Fibroblast of lung (primary cell): ENCODE results near the gene IMMP2L. TPM values are rescaled to one million over a fixed set of nuclear protein-coding genes. Genes with fewer than 3 reads are reported as not detected.

Experiments
- DNase-seq, 2 donors: peaks; one replicate each; pipeline versions ENCODE4 v3.0.0 to v3.0.0-alpha.2; 2010; ENCODE audit warnings: low read depth in 2 of 2
- H2AFZ ChIP-seq: 2 replicates; pipeline ENCODE4 v1.5.1; 2012; ENCODE audit warnings: low read length, control low read depth, inconsistent platforms
- H3K27ac ChIP-seq: 2 replicates; pipeline ENCODE4 v1.5.1; 2011; ENCODE audit warnings: low read length, control low read depth; ENCODE audit not compliant: insufficient read depth
- H3K27me3 ChIP-seq: 2 replicates; pipeline ENCODE4 v1.5.1; 2011; ENCODE audit warnings: mild to moderate bottlenecking, low read length; ENCODE audit not compliant: control insufficient read depth, insufficient read depth
- H3K36me3 ChIP-seq: 2 replicates; pipeline ENCODE4 v1.5.1; 2011; ENCODE audit warnings: low read length; ENCODE audit not compliant: control insufficient read depth, insufficient read depth
- H3K4me1 ChIP-seq: 2 replicates; pipeline ENCODE4 v1.5.1; 2011; ENCODE audit warnings: low read length; ENCODE audit not compliant: control insufficient read depth, insufficient read depth; ENCODE audit errors: extremely low read depth
- H3K4me2 ChIP-seq: 2 replicates; pipeline ENCODE4 v1.5.1; 2011; ENCODE audit warnings: low read length, control low read depth; ENCODE audit not compliant: insufficient read depth; ENCODE audit errors: extremely low read depth
- H3K4me3 ChIP-seq, 4 experiments: fragments of 200-600 bp in 1 of 4; sonication (generic) in 1 of 4; replicated peaks in 1 of 4; 2 replicates each; pipeline ENCODE4 v1.5.1; 2011 to 2016; ENCODE audit warnings: low read length in 4 of 4, low read depth in 3 of 4, mild to moderate bottlenecking in 3 of 4, control low read depth in 2 of 4, inconsistent platforms in 1 of 4, mixed read lengths in 1 of 4; ENCODE audit not compliant: insufficient read depth in 1 of 4; ENCODE audit errors: control extremely low read depth in 1 of 4
- H3K79me2 ChIP-seq: 2 replicates; pipeline ENCODE4 v1.5.1; 2012; ENCODE audit warnings: mild to moderate bottlenecking, low read length, inconsistent platforms; ENCODE audit not compliant: control insufficient read depth, insufficient read depth
- H3K9ac ChIP-seq: 2 replicates; pipeline ENCODE4 v1.5.1; 2011; ENCODE audit warnings: mild to moderate bottlenecking, low read length, control low read depth; ENCODE audit not compliant: insufficient read depth
- H3K9me3 ChIP-seq: 2 replicates; pipeline ENCODE4 v1.5.1; 2012; ENCODE audit warnings: low read depth, low read length; ENCODE audit not compliant: control insufficient read depth, insufficient read depth
- H4K20me1 ChIP-seq: 2 replicates; pipeline ENCODE4 v1.5.1; 2011; ENCODE audit warnings: low read length; ENCODE audit not compliant: control insufficient read depth, insufficient read depth; ENCODE audit errors: extremely low read depth
- CTCF ChIP-seq, 2 donors: IDR thresholded peaks in 1 of 2; conservative IDR thresholded peaks in 1 of 2; 1 replicate in 1 of 2; 2 replicates in 1 of 2; pipeline ENCODE4 v1.5.1; 2011 to 2012; ENCODE audit warnings: low read length in 2 of 2, control low read depth in 1 of 2, inconsistent platforms in 1 of 2, low read depth in 1 of 2, mild to moderate bottlenecking in 1 of 2
- EZH2 ChIP-seq: IDR thresholded peaks from 2 replicates; pipeline ENCODE4 v1.5.1; 2012; ENCODE audit warnings: low read length, control low read depth, mild to moderate bottlenecking; ENCODE audit errors: missing control alignments
- polyA plus RNA-seq, 2 donors: library from polyadenylated mRNA; depleted of rRNA in 1 of 2; stranded (reverse) in 1 of 2; unstranded in 1 of 2; fragments of >200 nt; gene quantifications; 2 replicates each; pipeline ENCODE4 v1.2.1, GENCODE V29; 2011 to 2012; ENCODE audit warnings: missing spikeins in 1 of 2
- total RNA-seq: library from RNA; depleted of rRNA; stranded (reverse); fragments of >200 nt; gene quantifications from 2 replicates; pipeline ENCODE4 v1.2.1, GENCODE V29; 2014

Gene IMMP2L
- total and polyA plus RNA-seq, 2 donors (not counting 1 experiment from before 2014, with no cell fraction given): 6.9 to 14.4 TPM

- Histone ChIP-seq H3K27me3 (no peaks in the 10 kb centered on the region), H3K27ac (no peak overlapping the region), H3K4me3 (no peak overlapping the region), H3K79me2 (no peaks in the 10 kb centered on the region), H2AFZ (no peak overlapping the region), H3K4me2 (no peak overlapping the region), H3K9ac (no peak overlapping the region), H4K20me1 (no peaks in the 10 kb centered on the region), H3K36me3 (no peaks in the 10 kb centered on the region), H3K4me1 (no peaks in the 10 kb centered on the region), H3K9me3 (no peaks in the 10 kb centered on the region)
- DNase-seq: peak in 1 of 2 donors; percentile 20
- TF ChIP-seq CTCF (conservative IDR thresholded peaks at IDR 0.05 in 1 of 2, IDR thresholded peaks at IDR 0.05 in 1 of 2; ENCODE audit: low read depth in 1 of 2, low read length in 2 of 2) (no peak), EZH2 (no peak)
Observed at GRCh38 chr7:110994028-110994967, 568.0 kb downstream of the IMMP2L start.

GRCh38 chr7:110988890-110989501 is 573.3 kb downstream of the IMMP2L start:
- Histone ChIP-seq H3K9me3 (no peaks in the 10 kb centered on the region), H4K20me1 (no peaks in the 10 kb centered on the region), H2AFZ (no peak overlapping the region), H3K27me3 (no peaks in the 10 kb centered on the region), H3K9ac (no peak overlapping the region), H3K36me3 (no peaks in the 10 kb centered on the region), H3K79me2 (no peaks in the 10 kb centered on the region), H3K27ac (no peak overlapping the region), H3K4me1 (no peaks in the 10 kb centered on the region), H3K4me2 (no peak overlapping the region), H3K4me3 (no peak overlapping the region)
- peak in 1 of 2 donors; percentile 4 for DNase-seq
- TF ChIP-seq CTCF (conservative IDR thresholded peaks at IDR 0.05 in 1 of 2, IDR thresholded peaks at IDR 0.05 in 1 of 2; ENCODE audit: low read depth in 1 of 2, low read length in 2 of 2): no peak
- no peak for TF ChIP-seq EZH2

- H3K9ac ChIP-seq: no peak overlapping the region
- no peak for DNase-seq
- no peak overlapping the region for H3K4me3 ChIP-seq
- H2AFZ ChIP-seq: no peak overlapping the region
- no peaks in the 10 kb centered on the region for H3K36me3 ChIP-seq
- no peak overlapping the region for H3K27ac ChIP-seq
- H3K9me3 ChIP-seq: no peaks in the 10 kb centered on the region
- no peaks in the 10 kb centered on the region for H3K27me3 ChIP-seq
- no peaks in the 10 kb centered on the region for H4K20me1 ChIP-seq
- no peak overlapping the region for H3K4me2 ChIP-seq
- TF ChIP-seq CTCF (conservative IDR thresholded peaks at IDR 0.05 in 1 of 2, IDR thresholded peaks at IDR 0.05 in 1 of 2; ENCODE audit: low read depth in 1 of 2, low read length in 2 of 2) (no peak), EZH2 (no peak)
- no peaks in the 10 kb centered on the region for H3K4me1 ChIP-seq
- H3K79me2 ChIP-seq: no peaks in the 10 kb centered on the region
Observed at GRCh38 chr7:110988348-110988747, 573.9 kb downstream of the IMMP2L start.
